Measurements from ENCODE around the gene ZXDC. TPM values are rescaled to one million over a fixed set of nuclear protein-coding genes. Genes with fewer than 3 reads are reported as not detected.

ZXDC gene
- polyA plus RNA-seq, 6 donors from 2014 or later, result 11.9 to 26.9 (median 16.2) TPM

DNA sequence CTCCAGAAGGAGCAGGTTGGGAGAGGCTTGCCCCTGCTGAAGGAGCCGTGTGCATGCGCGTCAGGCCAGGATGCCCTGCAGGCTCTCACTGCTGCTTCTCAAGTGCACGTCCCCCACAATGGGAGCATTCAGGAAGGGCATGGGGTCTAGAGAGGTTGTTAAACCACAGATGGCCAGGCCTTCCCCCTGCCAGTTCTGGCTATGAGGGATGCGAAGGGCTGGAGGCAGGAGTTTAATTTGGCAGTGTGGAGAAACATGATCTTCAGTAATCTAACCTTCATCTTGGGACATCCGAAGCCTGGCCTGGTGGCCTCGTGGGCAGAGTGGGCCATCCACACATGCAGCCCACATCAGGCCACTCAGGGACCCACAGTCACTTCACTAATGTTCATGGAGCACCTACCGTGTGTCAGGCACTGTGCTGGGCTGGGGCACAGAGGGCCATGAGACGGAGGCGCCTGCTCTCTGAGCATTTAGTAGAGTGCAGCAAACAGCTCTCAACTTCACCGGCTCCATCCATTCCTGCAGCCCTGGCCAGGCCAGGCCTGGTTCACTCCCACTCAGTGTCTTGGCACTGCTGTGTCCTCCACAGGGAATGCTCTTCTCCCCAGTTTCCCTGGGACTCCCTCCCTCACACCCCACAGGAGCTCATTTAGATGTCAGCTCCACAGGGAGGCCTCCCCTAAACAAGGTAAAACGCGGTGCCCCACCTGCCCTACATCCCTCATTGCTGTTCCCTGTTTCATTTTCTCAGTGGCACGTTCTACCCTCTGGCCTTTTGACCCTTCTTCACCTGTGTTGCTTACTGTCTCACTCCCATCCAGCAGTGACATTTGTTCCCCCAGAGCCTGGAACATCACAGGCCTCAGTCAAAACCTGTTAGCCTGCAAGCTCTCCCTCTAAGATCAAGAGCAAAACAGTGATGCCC is 77.0 kb downstream of the ZXDC start:
- peaks cover 4 to 8% (median 7%) of the 10 kb centered on the region in 3 donors for H3K4me1 Mint-ChIP-seq
- peaks cover 0 to 16% of the 10 kb centered on the region in 2 donors for H3K36me3 Mint-ChIP-seq
- peak overlapping the region in 1 of 6 donors; percentile 62 for H3K27ac Mint-ChIP-seq
- ATAC-seq (ENCODE audit: low read depth in 2 of 2) (no peak), DNase-seq (no peak)
- H3K4me3 Mint-ChIP-seq, result no peak overlapping the region
- H3K27me3 Mint-ChIP-seq, result peaks cover 8 to 41% (median 36%) of the 10 kb centered on the region in 3 donors
- peaks cover 3 to 20% (median 11%) of the 10 kb centered on the region in 7 donors for H3K9me3 Mint-ChIP-seq

DNA sequence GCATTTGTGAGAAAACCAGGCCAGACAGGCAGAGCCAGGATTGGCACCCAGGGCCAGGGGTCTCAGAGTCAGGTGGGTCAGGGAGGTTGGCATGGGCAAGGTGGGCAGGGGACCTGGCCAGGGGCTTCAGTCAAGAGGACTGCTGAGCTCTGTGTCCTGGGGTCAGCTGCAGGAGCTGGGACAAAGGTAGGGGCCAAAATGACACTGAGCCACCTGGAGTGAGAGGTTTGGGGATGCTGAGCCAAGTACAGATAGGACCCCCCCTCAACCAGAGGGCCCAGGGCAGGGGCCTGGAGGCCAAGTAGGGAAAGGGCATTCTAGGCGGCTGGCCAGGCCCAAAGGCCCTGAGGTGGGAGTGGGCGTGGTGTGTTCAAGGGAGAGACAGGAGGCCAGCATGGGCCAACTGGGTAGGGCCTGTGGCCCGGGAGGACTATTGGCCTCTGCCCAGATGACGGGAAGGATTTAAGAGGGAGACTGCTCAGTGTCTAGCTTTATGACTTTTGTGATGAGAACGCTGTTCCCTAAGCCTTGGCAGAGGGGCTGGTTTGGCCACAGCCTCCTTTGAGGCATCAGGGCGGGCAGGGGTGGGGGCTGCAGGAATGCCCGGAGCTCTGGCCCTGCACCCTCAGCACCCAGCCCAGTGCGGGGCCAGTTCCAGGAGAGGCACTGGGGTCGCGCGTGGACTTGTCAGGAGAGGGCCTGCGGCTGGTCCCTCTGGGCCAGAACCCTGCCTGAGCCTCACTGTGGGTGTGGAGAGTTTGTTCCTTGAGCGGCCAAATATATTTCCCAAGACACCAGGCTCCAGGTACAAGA is 77.9 kb downstream of the ZXDC start:
- DNase-seq (no peak), ATAC-seq (ENCODE audit: low read depth in 2 of 2) (no peak)
- Mint-ChIP-seq H3K27ac (peak overlapping the region in 1 of 6 donors; percentile 20), H3K4me3 (peak overlapping the region in 1 of 8 donors; percentile 35), H3K9me3 (peaks cover 6 to 20% (median 11%) of the 10 kb centered on the region in 7 donors), H3K36me3 (peaks cover 0 to 16% of the 10 kb centered on the region in 2 donors), H3K4me1 (peaks cover 4 to 8% (median 7%) of the 10 kb centered on the region in 3 donors), H3K27me3 (peaks cover 16 to 45% (median 40%) of the 10 kb centered on the region in 3 donors)

DNA sequence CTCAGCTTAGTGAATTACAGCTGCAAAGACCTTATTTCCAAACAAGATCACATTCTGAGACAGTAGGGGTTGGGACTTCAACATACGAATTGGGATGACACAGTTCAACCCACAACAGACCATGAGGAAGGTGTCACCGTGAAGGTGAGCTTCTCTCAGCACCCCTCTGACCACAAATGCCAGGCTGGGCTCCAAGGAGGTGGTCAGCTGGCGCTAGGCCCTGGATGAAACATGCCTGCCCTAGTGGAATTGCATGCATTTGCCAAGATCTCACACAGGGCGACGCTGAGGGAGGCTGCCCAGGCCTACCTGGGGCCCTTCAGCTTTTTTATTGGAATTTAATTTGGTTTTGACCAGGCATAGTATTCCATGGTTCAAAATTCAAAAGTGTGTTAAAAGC is 79.2 kb downstream of the ZXDC start:
- Mint-ChIP-seq H3K36me3 (peaks cover 0 to 16% of the 10 kb centered on the region in 2 donors), H3K4me3 (no peak overlapping the region), H3K27ac (no peak overlapping the region), H3K27me3 (peaks cover 20 to 45% (median 44%) of the 10 kb centered on the region in 3 donors), H3K4me1 (peaks cover 4 to 8% (median 7%) of the 10 kb centered on the region in 3 donors), H3K9me3 (peaks cover 6 to 20% (median 11%) of the 10 kb centered on the region in 7 donors)
- no peak for DNase-seq
- no peak for ATAC-seq (ENCODE audit: low read depth in 2 of 2)

DNA sequence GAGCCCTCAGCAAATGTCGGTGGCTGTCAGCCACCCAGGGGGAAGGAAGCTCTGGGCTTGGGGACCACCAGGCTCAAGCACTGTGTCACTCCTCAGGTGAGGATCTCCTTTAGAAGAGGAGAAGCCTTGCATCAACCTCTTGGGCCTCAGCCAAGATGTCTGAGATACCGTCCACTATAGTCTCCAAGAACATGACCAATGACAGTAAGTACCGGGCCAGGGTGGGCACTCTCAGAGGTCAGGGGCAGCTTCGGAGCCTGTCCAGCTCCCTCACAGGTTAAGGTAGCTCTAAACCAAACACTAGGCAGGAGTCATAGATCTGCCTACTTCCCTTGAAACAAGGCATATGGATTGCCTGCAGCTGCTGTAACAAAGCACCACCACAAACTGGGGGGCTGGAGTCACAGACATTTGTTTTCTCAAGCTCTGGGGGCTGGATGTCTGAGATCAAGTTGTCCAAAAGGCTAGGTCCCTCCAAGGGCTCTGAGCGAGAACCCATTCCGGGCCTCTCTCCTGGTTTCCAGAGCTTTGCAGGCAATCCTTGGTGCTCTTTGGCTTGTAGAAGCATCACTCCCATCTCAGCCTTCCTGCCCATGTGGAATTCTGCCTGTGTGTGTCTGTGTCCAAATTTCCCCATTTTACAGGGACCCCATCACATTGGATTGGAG is 79.7 kb downstream of the ZXDC start:
- DNase-seq, result no peak
- H3K27ac Mint-ChIP-seq, result no peak overlapping the region
- no peak overlapping the region for H3K4me3 Mint-ChIP-seq
- peaks cover 6 to 20% (median 11%) of the 10 kb centered on the region in 7 donors for H3K9me3 Mint-ChIP-seq
- peaks cover 8 to 9% (median 8%) of the 10 kb centered on the region in 3 donors for H3K4me1 Mint-ChIP-seq
- no peak for ATAC-seq (ENCODE audit: low read depth in 2 of 2)
- peaks cover 0 to 16% of the 10 kb centered on the region in 2 donors for H3K36me3 Mint-ChIP-seq
- H3K27me3 Mint-ChIP-seq, result peaks cover 26 to 45% (median 45%) of the 10 kb centered on the region in 3 donors

DNA sequence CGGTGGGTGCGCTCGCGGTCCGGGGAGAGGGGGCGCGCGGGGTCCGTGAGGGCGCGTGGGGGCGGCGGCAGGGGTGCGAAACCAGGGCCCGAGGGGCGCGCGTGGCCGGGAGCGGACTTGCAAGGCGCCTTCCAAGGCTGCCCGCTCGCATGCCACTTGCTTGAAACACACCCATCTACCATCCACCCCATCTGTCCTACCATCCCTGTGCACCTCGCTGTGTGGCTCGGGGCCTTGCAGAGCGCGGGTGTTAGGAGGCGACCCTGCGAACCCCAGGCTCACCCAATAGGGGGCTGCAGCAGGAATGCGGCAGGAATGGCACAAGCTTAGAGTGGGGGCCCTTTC is 80.7 kb downstream of the ZXDC start:
- ATAC-seq (ENCODE audit: low read depth in 2 of 2) (no peak), DNase-seq (no peak)
- no peak overlapping the region for H3K4me3 Mint-ChIP-seq
- peaks cover 6 to 16% (median 9%) of the 10 kb centered on the region in 7 donors for H3K9me3 Mint-ChIP-seq
- peaks cover 0 to 14% of the 10 kb centered on the region in 2 donors for H3K36me3 Mint-ChIP-seq
- no peak overlapping the region for H3K27ac Mint-ChIP-seq
- peaks cover 34 to 55% (median 54%) of the 10 kb centered on the region in 3 donors for H3K27me3 Mint-ChIP-seq
- H3K4me1 Mint-ChIP-seq, result peaks cover 13 to 18% (median 15%) of the 10 kb centered on the region in 3 donors

DNA sequence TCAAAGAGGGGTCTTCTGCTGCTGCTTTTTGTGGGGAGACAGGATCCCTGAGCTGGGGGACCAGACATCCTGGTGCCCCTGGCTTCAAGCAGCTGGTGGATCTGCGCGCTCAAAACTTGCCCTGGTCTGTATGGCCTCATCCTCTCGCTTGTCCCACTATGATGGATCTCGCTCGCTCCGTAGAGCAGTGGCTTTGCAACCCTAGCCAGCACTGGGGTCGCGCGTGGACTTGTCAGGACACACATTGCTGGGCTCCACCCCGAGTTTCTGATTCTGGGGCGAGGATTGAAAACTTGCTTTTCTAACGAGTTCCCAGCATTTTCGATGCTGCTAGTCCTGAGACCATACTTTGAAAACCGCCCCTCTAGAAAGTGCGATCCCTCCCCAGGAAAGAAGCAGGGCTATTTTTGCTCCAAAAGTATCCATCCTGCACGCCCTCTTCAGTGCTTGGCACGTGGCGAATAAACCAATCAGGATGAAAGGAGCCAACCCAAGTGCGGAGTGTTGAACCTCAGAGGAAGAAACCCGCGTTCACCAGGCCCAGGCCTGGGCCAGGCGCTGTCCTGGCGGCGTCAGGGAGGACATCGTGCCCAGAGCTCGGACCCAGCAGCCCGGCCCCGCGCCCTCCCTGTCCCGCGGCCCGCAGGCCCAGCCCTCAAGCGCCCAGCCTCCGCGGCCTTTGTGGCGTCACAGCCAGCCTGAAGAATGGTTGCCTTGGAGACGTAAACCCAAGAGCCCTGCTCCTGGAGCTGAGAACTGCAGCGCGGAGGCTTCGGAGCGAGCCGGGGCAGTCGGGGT is 81.3 kb downstream of the ZXDC start, which contains the start of gene CFAP100:
Gene CFAP100, plus strand, starts transcription at position 731 of the 798 bp plus-strand sequence. CDS start 1,092 bp downstream, outside the sequence.
- H3K27ac Mint-ChIP-seq, result no peak within 1 kb of the TSS
- peaks cover 17 to 24% (median 18%) of the 10 kb centered on the region in 3 donors for H3K4me1 Mint-ChIP-seq
- H3K27me3 Mint-ChIP-seq, result peaks cover 40 to 61% (median 60%) of the 10 kb centered on the region in 3 donors
- H3K9me3 Mint-ChIP-seq, result peaks cover 5 to 12% (median 6%) of the 10 kb centered on the region in 7 donors
- peaks cover 0 to 8% of the 10 kb centered on the region in 2 donors for H3K36me3 Mint-ChIP-seq
- H3K4me3 Mint-ChIP-seq, result peak within 1 kb of the TSS in 1 of 8 donors; percentile 70
- no peak for ATAC-seq (ENCODE audit: low read depth in 2 of 2)
- DNase-seq, result no peak

DNA sequence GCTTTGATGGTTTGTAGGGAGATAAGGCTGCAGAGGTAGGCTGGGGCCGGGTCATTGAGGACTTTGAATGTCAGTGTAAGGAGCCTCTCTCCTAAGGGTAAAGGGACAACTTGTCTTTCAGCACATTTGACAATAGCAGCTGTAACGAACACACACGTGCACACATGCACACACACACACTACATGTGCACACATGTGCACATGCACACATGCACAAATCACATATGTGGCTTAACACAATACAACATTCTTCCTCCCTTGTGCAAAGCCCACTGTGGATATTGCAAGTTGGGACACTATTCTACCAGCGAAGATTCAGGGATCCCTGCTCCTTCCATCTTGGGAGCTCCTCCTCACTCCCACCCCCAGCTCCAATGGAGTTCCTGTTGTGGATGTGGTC is 82.1 kb downstream of the ZXDC start:
- Mint-ChIP-seq H3K4me3 (no peak overlapping the region), H3K9me3 (peaks cover 0 to 7% (median 0%) of the 10 kb centered on the region in 7 donors), H3K36me3 (peaks cover 0 to under 1% of the 10 kb centered on the region in 2 donors), H3K4me1 (peaks cover 13 to 22% (median 13%) of the 10 kb centered on the region in 3 donors), H3K27ac (no peak overlapping the region), H3K27me3 (peaks cover 41 to 65% (median 63%) of the 10 kb centered on the region in 3 donors)
- ATAC-seq (ENCODE audit: low read depth in 2 of 2) (no peak), DNase-seq (no peak)

DNA sequence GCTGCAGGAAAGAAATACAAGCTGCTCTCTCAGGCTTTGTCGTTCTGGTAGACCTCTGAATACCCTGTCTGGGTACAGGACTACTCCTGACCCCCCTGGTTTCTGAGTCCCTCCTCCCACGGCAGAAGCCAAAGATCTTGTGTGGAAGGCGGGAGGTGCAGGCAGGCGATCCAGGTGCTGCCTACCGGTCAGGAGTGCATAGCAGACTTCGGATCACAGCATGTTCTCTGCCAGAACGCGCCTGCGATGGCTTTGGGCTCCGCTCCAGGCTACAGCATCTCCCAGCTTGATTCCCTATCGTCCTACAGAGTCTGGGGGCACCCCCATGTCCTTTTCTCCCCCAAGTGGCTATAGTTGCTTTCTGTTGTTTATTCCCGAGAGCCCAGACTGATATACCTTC is 83.4 kb downstream of the ZXDC start:
- Mint-ChIP-seq H3K27me3 (peaks cover 41 to 75% (median 63%) of the 10 kb centered on the region in 3 donors), H3K4me3 (no peak overlapping the region), H3K4me1 (peaks cover 13 to 27% (median 13%) of the 10 kb centered on the region in 3 donors), H3K36me3 (no peaks in the 10 kb centered on the region), H3K9me3 (peaks cover 0 to 6% (median 0%) of the 10 kb centered on the region in 7 donors), H3K27ac (peak overlapping the region in 1 of 6 donors; percentile 29)
- DNase-seq, result no peak
- no peak for ATAC-seq (ENCODE audit: low read depth in 2 of 2)

DNA sequence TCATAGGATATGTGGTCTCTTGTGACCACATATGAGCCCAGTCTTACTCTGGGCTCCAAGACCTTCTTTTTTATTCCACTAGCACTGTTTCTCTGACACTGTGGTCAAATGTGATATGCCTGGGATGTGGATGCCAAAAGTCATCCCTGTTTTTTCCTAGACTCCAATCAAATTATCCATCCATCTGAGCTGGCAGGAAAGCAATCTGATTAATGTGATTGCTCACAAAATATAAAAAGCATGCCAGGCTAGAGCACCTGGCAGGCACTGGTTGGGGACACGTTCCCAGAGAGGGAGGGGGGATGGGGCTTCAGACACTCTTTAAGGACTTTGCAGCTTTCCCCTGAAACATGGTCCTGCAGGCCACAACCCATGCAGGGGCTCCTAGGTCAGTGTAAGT is 84.1 kb downstream of the ZXDC start:
- Mint-ChIP-seq H3K27me3 (peaks cover 45 to 75% (median 63%) of the 10 kb centered on the region in 3 donors), H3K27ac (peak overlapping the region in 1 of 6 donors; percentile 25), H3K36me3 (no peaks in the 10 kb centered on the region), H3K4me1 (peaks cover 13 to 27% (median 13%) of the 10 kb centered on the region in 3 donors), H3K4me3 (no peak overlapping the region), H3K9me3 (peaks cover 0 to 6% (median 0%) of the 10 kb centered on the region in 7 donors)
- ATAC-seq (ENCODE audit: low read depth in 2 of 2), result no peak
- DNase-seq, result no peak

DNA sequence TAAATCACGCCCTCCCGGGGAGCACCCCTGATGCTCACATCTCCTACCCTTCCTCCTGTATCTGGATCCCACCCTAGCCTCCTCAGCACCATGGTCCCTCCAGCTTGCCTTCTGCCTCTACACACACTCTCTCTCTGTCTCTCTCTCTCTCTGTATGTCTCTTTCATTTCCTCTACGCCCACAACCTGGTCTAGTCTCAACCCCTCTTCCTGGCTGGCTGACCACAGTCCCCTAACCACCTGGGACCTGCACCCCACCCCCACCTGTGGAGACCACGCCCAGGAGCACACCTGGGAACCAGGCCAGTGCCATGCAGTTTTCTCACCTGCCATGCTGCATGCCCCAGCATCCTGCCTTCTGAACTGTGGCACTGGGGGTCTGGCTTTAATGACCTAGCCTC is 84.9 kb downstream of the ZXDC start:
- Mint-ChIP-seq H3K36me3 (no peaks in the 10 kb centered on the region), H3K27ac (no peak overlapping the region), H3K4me3 (peak overlapping the region in 1 of 8 donors; percentile 74), H3K4me1 (peaks cover 13 to 27% (median 13%) of the 10 kb centered on the region in 3 donors), H3K9me3 (peaks cover 0 to 8% (median 0%) of the 10 kb centered on the region in 7 donors), H3K27me3 (peaks cover 50 to 74% (median 62%) of the 10 kb centered on the region in 3 donors)
- no peak for DNase-seq
- no peak for ATAC-seq (ENCODE audit: low read depth in 2 of 2)

DNA sequence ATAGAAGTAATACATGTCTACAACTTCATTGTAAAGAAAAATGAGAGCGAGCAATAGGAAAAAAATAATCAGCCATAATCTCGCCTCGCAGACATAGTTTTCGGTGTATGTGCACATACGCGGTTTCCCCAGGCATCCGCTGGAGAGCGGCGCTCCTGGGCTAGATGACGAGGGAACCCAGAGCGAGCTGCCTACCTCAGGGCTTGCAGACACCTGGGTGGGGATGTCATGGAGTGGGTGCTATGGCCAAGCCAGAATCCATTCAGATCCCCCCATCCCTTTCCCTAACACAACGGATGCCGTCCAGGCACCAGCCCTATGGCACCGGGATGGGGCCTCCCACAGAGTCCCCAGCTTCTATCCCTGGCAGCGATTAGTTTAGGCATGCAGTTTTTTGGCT is 85.5 kb downstream of the ZXDC start:
- no peak overlapping the region for H3K27ac Mint-ChIP-seq
- peaks cover 13 to 27% (median 13%) of the 10 kb centered on the region in 3 donors for H3K4me1 Mint-ChIP-seq
- H3K4me3 Mint-ChIP-seq, result peak overlapping the region in 3 of 8 donors; percentile 19 to 54 (median 40)
- peaks cover 53 to 74% (median 61%) of the 10 kb centered on the region in 3 donors for H3K27me3 Mint-ChIP-seq
- DNase-seq (no peak), ATAC-seq (ENCODE audit: low read depth in 2 of 2) (no peak)
- peaks cover 0 to 8% (median 0%) of the 10 kb centered on the region in 7 donors for H3K9me3 Mint-ChIP-seq
- no peaks in the 10 kb centered on the region for H3K36me3 Mint-ChIP-seq

DNA sequence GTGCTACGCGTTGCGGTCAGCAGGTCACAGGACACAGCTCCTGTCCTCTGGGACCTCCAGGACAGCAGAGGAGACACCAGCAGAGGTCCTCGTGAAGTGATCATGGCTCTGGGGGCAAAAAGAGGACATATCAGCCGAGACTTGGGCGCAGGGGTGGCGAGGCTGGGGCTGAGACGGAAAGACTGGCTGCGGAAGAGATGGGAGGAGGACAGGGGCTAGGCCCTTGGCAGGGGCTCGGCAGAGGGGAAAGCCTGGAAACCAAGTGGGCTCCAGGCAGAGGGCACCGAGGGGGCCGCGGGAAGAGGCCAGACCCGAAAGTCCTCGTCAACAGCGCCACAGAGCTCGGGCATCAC is 85.9 kb downstream of the ZXDC start:
- DNase-seq, result no peak
- Mint-ChIP-seq H3K4me3 (peak overlapping the region in 6 of 8 donors; percentile 22 to 87 (median 54)), H3K27ac (peak overlapping the region in 2 of 6 donors; percentile 48 to 91), H3K9me3 (peaks cover 0 to 8% (median 0%) of the 10 kb centered on the region in 7 donors), H3K4me1 (peaks cover 13 to 27% (median 13%) of the 10 kb centered on the region in 3 donors), H3K27me3 (peaks cover 54 to 73% (median 62%) of the 10 kb centered on the region in 3 donors), H3K36me3 (no peaks in the 10 kb centered on the region)
- ATAC-seq (ENCODE audit: low read depth in 2 of 2), result no peak
